ENCODE results near the gene OR2J3. TPM values are rescaled to one million over a fixed set of nuclear protein-coding genes. Genes with fewer than 3 reads are reported as not detected.

The OR2J3 gene
- total and polyA plus RNA-seq, 2 donors (not counting 1 experiment from before 2014, with no cell fraction given): not detected

Other genes starting within 250 kb of the OR2J3 start
- 43.7 and 43.8 TPM in 2 replicates for gene TRIM27, start 184.1 kb upstream of the OR2J3 start, total RNA-seq
- 42.1 and 42.7 TPM in 2 replicates for gene TRIM27, start 184.1 kb upstream of the OR2J3 start, polyA plus RNA-seq
- 3.5 and 3.6 TPM in 2 replicates for gene ZNF311, start 102.7 kb upstream of the OR2J3 start, total RNA-seq
- gene ZNF311, start 102.7 kb upstream of the OR2J3 start, polyA plus RNA-seq: 0.61 and 0.89 TPM in 2 replicates
- not detected in 2 replicates for gene OR2W1, start 62.9 kb upstream of the OR2J3 start, total RNA-seq
- not detected in 2 replicates for gene OR2W1, start 62.9 kb upstream of the OR2J3 start, polyA plus RNA-seq
- not detected in 2 replicates for gene OR2B3, start 20.7 kb upstream of the OR2J3 start, total RNA-seq
- not detected in 2 replicates for gene OR2B3, start 20.7 kb upstream of the OR2J3 start, polyA plus RNA-seq
- gene OR2J1, start 8.6 kb upstream of the OR2J3 start, total RNA-seq: not detected in 2 replicates
- not detected in 2 replicates for gene OR2J1, start 8.6 kb upstream of the OR2J3 start, polyA plus RNA-seq
- gene OR2J2, start 62.8 kb downstream of the OR2J3 start, total RNA-seq: not detected in 2 replicates
- gene OR2J2, start 62.8 kb downstream of the OR2J3 start, polyA plus RNA-seq: not detected in 2 replicates
- not detected in 2 replicates for gene OR14J1, start 193.6 kb downstream of the OR2J3 start, total RNA-seq
- gene OR14J1, start 193.6 kb downstream of the OR2J3 start, polyA plus RNA-seq: not detected in 2 replicates

Measured in fibroblast of lung (primary cell).